ENCODE results near the gene EFNA5.

EFNA5 gene

GRCh38 chr5:107512029-107512428, 158.7 kb downstream of the EFNA5 start:
- no peak for DNase-seq
- no peak for TF ChIP-seq CTCF (IDR thresholded peaks at IDR 0.05; ENCODE audit: low read depth, low read length)
- no peaks in the 10 kb centered on the region for H3K9me3 ChIP-seq (ENCODE audit: severe bottlenecking)
- H3K36me3 ChIP-seq = no peaks in the 10 kb centered on the region
- H3K27me3 ChIP-seq (ENCODE audit: insufficient read depth, low read depth, severe bottlenecking) = no peaks in the 10 kb centered on the region
- H3K4me3 ChIP-seq (ENCODE audit: low read depth, low read length) = no peak overlapping the region
- H3K27ac ChIP-seq = no peak overlapping the region

GRCh38 chr5:107510125-107510524, 160.6 kb downstream of the EFNA5 start:
- H3K36me3 ChIP-seq = no peaks in the 10 kb centered on the region
- H3K27ac ChIP-seq = no peak overlapping the region
- TF ChIP-seq CTCF (IDR thresholded peaks at IDR 0.05; ENCODE audit: low read depth, low read length) = no peak
- no peaks in the 10 kb centered on the region for H3K9me3 ChIP-seq (ENCODE audit: severe bottlenecking)
- H3K4me3 ChIP-seq (ENCODE audit: low read depth, low read length) = no peak overlapping the region
- no peaks in the 10 kb centered on the region for H3K27me3 ChIP-seq (ENCODE audit: insufficient read depth, low read depth, severe bottlenecking)
- DNase-seq = no peak

- H3K27ac ChIP-seq = no peak overlapping the region
- no peak for DNase-seq
- no peak for TF ChIP-seq CTCF (IDR thresholded peaks at IDR 0.05; ENCODE audit: low read depth, low read length)
- H3K36me3 ChIP-seq = no peaks in the 10 kb centered on the region
- H3K9me3 ChIP-seq (ENCODE audit: severe bottlenecking) = no peaks in the 10 kb centered on the region
- no peak overlapping the region for H3K4me3 ChIP-seq (ENCODE audit: low read depth, low read length)
- H3K27me3 ChIP-seq (ENCODE audit: insufficient read depth, low read depth, severe bottlenecking) = no peaks in the 10 kb centered on the region
Measured at GRCh38 chr5:107508097-107508496, 162.6 kb downstream of the EFNA5 start.

- no peaks in the 10 kb centered on the region for H3K9me3 ChIP-seq (ENCODE audit: severe bottlenecking)
- H3K27me3 ChIP-seq (ENCODE audit: insufficient read depth, low read depth, severe bottlenecking) = no peaks in the 10 kb centered on the region
- H3K4me3 ChIP-seq (ENCODE audit: low read depth, low read length) = no peak overlapping the region
- no peak for TF ChIP-seq CTCF (IDR thresholded peaks at IDR 0.05; ENCODE audit: low read depth, low read length)
- H3K27ac ChIP-seq = no peak overlapping the region
- no peaks in the 10 kb centered on the region for H3K36me3 ChIP-seq
- no peak for DNase-seq
Measured at GRCh38 chr5:107505763-107506534, 164.8 kb downstream of the EFNA5 start.

- H3K27me3 ChIP-seq (ENCODE audit: insufficient read depth, low read depth, severe bottlenecking) = no peaks in the 10 kb centered on the region
- H3K9me3 ChIP-seq (ENCODE audit: severe bottlenecking) = no peaks in the 10 kb centered on the region
- H3K4me3 ChIP-seq (ENCODE audit: low read depth, low read length) = no peak overlapping the region
- TF ChIP-seq CTCF (IDR thresholded peaks at IDR 0.05; ENCODE audit: low read depth, low read length) = no peak
- H3K36me3 ChIP-seq = no peaks in the 10 kb centered on the region
- H3K27ac ChIP-seq = no peak overlapping the region
- DNase-seq = no peak
Measured at GRCh38 chr5:107504424-107504823, 166.3 kb downstream of the EFNA5 start.

GRCh38 chr5:107502676-107503060, 168.1 kb downstream of the EFNA5 start:
- Histone ChIP-seq H3K4me3 (ENCODE audit: low read depth, low read length) (no peak overlapping the region), H3K27me3 (ENCODE audit: insufficient read depth, low read depth, severe bottlenecking) (no peaks in the 10 kb centered on the region), H3K27ac (no peak overlapping the region), H3K36me3 (no peaks in the 10 kb centered on the region), H3K9me3 (ENCODE audit: severe bottlenecking) (no peaks in the 10 kb centered on the region)
- TF ChIP-seq CTCF (IDR thresholded peaks at IDR 0.05; ENCODE audit: low read depth, low read length) = no peak
- DNase-seq = no peak

All from WERI-Rb-1 (cell line).